GM23338 (cell line): ENCODE data around the gene NUBPL. TPM values are rescaled to one million over a fixed set of nuclear protein-coding genes. Genes with fewer than 3 reads are reported as not detected.

Source experiments
- ATAC-seq: fragments of 200-7000 bp; cut with Tn5 transposase; 3 replicates; pipeline ENCODE4 v1.9.1; 2020
- DNase-seq: peaks from one replicate; pipeline ENCODE4 v3.0.0-alpha.2; 2015; ENCODE audit warnings: low spot score
- H2AFZ ChIP-seq: fragments of 200-600 bp; sonication (generic); 2 replicates; pipeline ENCODE4 v1.8.0; 2016; ENCODE audit warnings: antibody characterized with exemption, mild to moderate bottlenecking, moderate library complexity
- H3F3A ChIP-seq: fragments of 200-600 bp; sonication (generic); replicated peaks from 2 replicates; pipeline ENCODE4 v1.8.0; 2017; ENCODE audit warnings: antibody characterized with exemption, mixed run types, low read depth
- H3K27ac ChIP-seq: fragments of 200-600 bp; sonication (generic); 2 replicates; pipeline ENCODE4 v1.6.1; 2016; ENCODE audit warnings: low read depth
- H3K27me3 ChIP-seq: fragments of 200-600 bp; sonication (generic); 2 replicates; pipeline ENCODE4 v1.8.0; 2016; ENCODE audit warnings: mild to moderate bottlenecking, mixed run types, moderate library complexity; ENCODE audit not compliant: insufficient read depth
- H3K36me3 ChIP-seq: fragments of 200-600 bp; sonication (generic); 2 replicates; pipeline ENCODE4 v1.8.0; 2016; ENCODE audit warnings: mild to moderate bottlenecking; ENCODE audit not compliant: insufficient read depth
- H3K4me1 ChIP-seq: fragments of 200-600 bp; sonication (generic); 2 replicates; pipeline ENCODE4 v1.8.0; 2016; ENCODE audit warnings: mild to moderate bottlenecking, moderate library complexity; ENCODE audit not compliant: insufficient read depth
- H3K4me2 ChIP-seq: fragments of 200-600 bp; sonication (generic); 2 replicates; pipeline ENCODE4 v1.7.1; 2017; ENCODE audit warnings: mixed run types
- H3K4me3 ChIP-seq: fragments of 200-600 bp; sonication (generic); 2 replicates; pipeline ENCODE4 v1.6.1; 2016; ENCODE audit warnings: mixed run types
- H3K79me2 ChIP-seq: fragments of 200-600 bp; sonication (generic); replicated peaks from 2 replicates; pipeline ENCODE4 v1.8.0; 2017; ENCODE audit warnings: mild to moderate bottlenecking; ENCODE audit not compliant: insufficient read depth
- H3K9me2 ChIP-seq: fragments of 200-600 bp; sonication (generic); 2 replicates; pipeline ENCODE4 v1.8.0; 2017; ENCODE audit not compliant: insufficient read depth
- H4K20me1 ChIP-seq: fragments of 200-600 bp; sonication (generic); replicated peaks from 2 replicates; pipeline ENCODE4 v1.8.0; 2017; ENCODE audit warnings: mild to moderate bottlenecking; ENCODE audit not compliant: insufficient read depth
- H3K27ac Mint-ChIP-seq: 2 replicates; pipeline ENCODE4 v1.8.0; 2020; ENCODE audit warnings: inconsistent platforms, mild to moderate bottlenecking, moderate library complexity, mixed read lengths
- H3K27me3 Mint-ChIP-seq: 3 replicates; pipeline ENCODE4 v1.8.0; 2022; ENCODE audit warnings: low read depth, mild to moderate bottlenecking, moderate library complexity, mixed read lengths, inconsistent platforms; ENCODE audit not compliant: insufficient read depth, poor library complexity
- H3K36me3 Mint-ChIP-seq: 3 replicates; pipeline ENCODE4 v1.8.0; 2021; ENCODE audit warnings: low read depth, mild to moderate bottlenecking, inconsistent platforms, moderate library complexity, mixed read lengths
- H3K4me1 Mint-ChIP-seq: 3 replicates; pipeline ENCODE4 v1.8.0; 2020; ENCODE audit warnings: mild to moderate bottlenecking, inconsistent platforms, mixed read lengths
- H3K4me3 Mint-ChIP-seq: 3 replicates; pipeline ENCODE4 v1.8.0; 2021; ENCODE audit warnings: moderate library complexity, mild to moderate bottlenecking, inconsistent platforms, mixed read lengths
- H3K9me3 Mint-ChIP-seq: 3 replicates; pipeline ENCODE4 v1.8.0; 2020; ENCODE audit warnings: moderate library complexity, mild to moderate bottlenecking, inconsistent platforms, mixed read lengths
- CTCF ChIP-seq, 2 experiments: fragments of 200-600 bp in 1 of 2; sonication (generic) in 1 of 2; conservative IDR thresholded peaks; 2 replicates each; pipeline versions ENCODE4 v1.5.1 to v1.6.1; 2016 to 2017; ENCODE audit warnings: antibody characterized with exemption in 2 of 2, low read depth in 2 of 2, mild to moderate bottlenecking in 2 of 2, moderate library complexity in 1 of 2
- REST ChIP-seq: IDR thresholded peaks from one replicate; pipeline ENCODE4 v1.6.1; 2018; ENCODE audit warnings: antibody characterized with exemption; ENCODE audit not compliant: unreplicated experiment
- STAT1 ChIP-seq: IDR thresholded peaks from one replicate; pipeline ENCODE4 v1.6.1; 2016; ENCODE audit warnings: antibody characterized with exemption; ENCODE audit not compliant: unreplicated experiment
- polyA plus RNA-seq: library from polyadenylated mRNA; unstranded; fragments of >200 nt; fragmentation: Nextera tagmentation; extraction: Ambion mirVana; gene quantifications from 2 replicates; pipeline ENCODE4 v1.2.1, GENCODE V29; 2016
- total RNA-seq: library from RNA; depleted of rRNA; stranded (reverse); fragments of >200 nt; shearing (Covaris generic); gene quantifications from 2 replicates; pipeline ENCODE4 v1.2.3, GENCODE V29; 2014

The NUBPL gene
- total and polyA plus RNA-seq, 2 experiments from 2014 or later, result 6.1 to 20.7 TPM

GRCh38 chr14:31884776-31885379, 323.7 kb downstream of the NUBPL start:
- no peak overlapping the region for H3K27ac Mint-ChIP-seq

More at GRCh38 chr14:31884776-31885379, 323.7 kb downstream of the NUBPL start:
- no peaks in the 10 kb centered on the region for H3K36me3 Mint-ChIP-seq
- H3K27me3 Mint-ChIP-seq, result peaks cover 2% of the 10 kb centered on the region
- Histone ChIP-seq H2AFZ (no peak overlapping the region), H3K4me1 (no peaks in the 10 kb centered on the region), H3K36me3 (no peaks in the 10 kb centered on the region), H3K27me3 (no peaks in the 10 kb centered on the region), H3K9me2 (peaks cover 3% of the 10 kb centered on the region; the same call in 1 of the 2 replicates), H3K4me2 (no peak overlapping the region), H3K79me2 (no peaks in the 10 kb centered on the region), H4K20me1 (no peaks in the 10 kb centered on the region), H3F3A (no peaks in the 10 kb centered on the region), H3K27ac (no peak overlapping the region), H3K4me3 (no peak overlapping the region)
- TF ChIP-seq CTCF (conservative IDR thresholded peaks at IDR 0.05; ENCODE audit: low read depth in 2 of 2) (no peak), REST (no peak), STAT1 (no peak)
- no peaks in the 10 kb centered on the region for H3K9me3 Mint-ChIP-seq
- no peak overlapping the region for H3K4me3 Mint-ChIP-seq
- DNase-seq (no peak), ATAC-seq (no peak)
- H3K4me1 Mint-ChIP-seq, result no peaks in the 10 kb centered on the region
